ENCODE results near the gene COL5A1.
A peak's percentile ranks its signal among the peaks of the same experiment; 100 is the strongest.

Gene COL5A1

GRCh38 chr9:134636149-134636507 lies 5.5 kb upstream of the COL5A1 start:
- no peak overlapping the region for H3K4me3 ChIP-seq
- no peak overlapping the region for H3K27ac ChIP-seq

- Histone ChIP-seq H3K4me3 (no peak overlapping the region), H3K27ac (no peak overlapping the region)
These were observed 4.4 kb upstream of the COL5A1 start for GRCh38 chr9:134637241-134637640.

GRCh38 chr9:134637696-134638501 lies 3.7 kb upstream of the COL5A1 start:
- Histone ChIP-seq H3K4me3 (no peak overlapping the region), H3K27ac (no peak overlapping the region)

- Histone ChIP-seq H3K27ac (no peak overlapping the region), H3K4me3 (no peak overlapping the region)
These were observed 3.0 kb upstream of the COL5A1 start for GRCh38 chr9:134638502-134639090.

GRCh38 chr9:134639994-134640393 lies 1.6 kb upstream of the COL5A1 start:
- Histone ChIP-seq H3K4me3 (no peak overlapping the region), H3K27ac (no peak overlapping the region)

- Histone ChIP-seq H3K4me3 (peak overlapping the region in 4 of 7 experiments; percentile 49 to 72 (median 56)), H3K27ac (peak overlapping the region in 16 of 21 experiments; percentile 17 to 93 (median 82))
These were observed 964 bp upstream of the COL5A1 start for GRCh38 chr9:134640506-134641172.

GRCh38 chr9:134641990-134642384 lies 384 bp downstream of the COL5A1 start:
- Histone ChIP-seq H3K27ac (peak overlapping the region in 20 of 21 experiments; percentile 61 to 93 (median 84)), H3K4me3 (peak overlapping the region; percentile 49 to 72 (median 51))

GRCh38 chr9:134642385-134643181 lies 980 bp downstream of the COL5A1 start:
- Histone ChIP-seq H3K4me3 (peak overlapping the region; percentile 49 to 72 (median 51)), H3K27ac (peak overlapping the region in 19 of 21 experiments; percentile 28 to 93 (median 84))

GRCh38 chr9:134643222-134643671 lies 1.6 kb downstream of the COL5A1 start:
- H3K4me3 ChIP-seq = peak overlapping the region; percentile 49 to 72 (median 51)
- peak overlapping the region in 18 of 21 experiments; percentile 55 to 93 (median 86) for H3K27ac ChIP-seq

- H3K4me3 ChIP-seq = peak overlapping the region in 6 of 7 experiments; percentile 14 to 30 (median 20)
- H3K27ac ChIP-seq = peak overlapping the region in 2 of 21 experiments; percentile 50 to 57
These were observed 2.8 kb downstream of the COL5A1 start for GRCh38 chr9:134644401-134644724.

GRCh38 chr9:134644725-134645606 lies 3.4 kb downstream of the COL5A1 start:
- H3K27ac ChIP-seq = peak overlapping the region in 13 of 21 experiments; percentile 6 to 72 (median 36)
- peak overlapping the region in 6 of 7 experiments; percentile 14 to 30 (median 20) for H3K4me3 ChIP-seq

GRCh38 chr9:134645607-134646365 lies 4.2 kb downstream of the COL5A1 start:
- peak overlapping the region in 4 of 7 experiments; percentile 14 to 30 (median 20) for H3K4me3 ChIP-seq
- H3K27ac ChIP-seq = peak overlapping the region in 11 of 21 experiments; percentile 6 to 72 (median 45)

GRCh38 chr9:134647359-134648080 lies 5.9 kb downstream of the COL5A1 start:
- peak overlapping the region in 3 of 21 experiments; percentile 23 to 44 (median 27) for H3K27ac ChIP-seq

GRCh38 chr9:134648701-134649530 lies 7.3 kb downstream of the COL5A1 start:
- Histone ChIP-seq H3K4me3 (no peak overlapping the region), H3K27ac (peak overlapping the region in 4 of 21 experiments; percentile 6 to 44 (median 26))

More at GRCh38 chr9:134647359-134648080, 5.9 kb downstream of the COL5A1 start:
- no peak overlapping the region for H3K4me3 ChIP-seq

GRCh38 chr9:134650431-134651190 lies 9.0 kb downstream of the COL5A1 start:
- Histone ChIP-seq H3K27ac (no peak overlapping the region), H3K4me3 (no peak overlapping the region)
